H9 (cell line): ENCODE results near the gene CST5. TPM values are rescaled to one million over a fixed set of nuclear protein-coding genes. Genes with fewer than 3 reads are reported as not detected.

Experiments
- DNase-seq: peaks from one replicate; pipeline ENCODE4 v3.0.0-alpha.2; 2017
- H2AFZ ChIP-seq: one replicate; pipeline ENCODE4 v1.6.1; 2013; ENCODE audit warnings: mild to moderate bottlenecking, low read length, control low read depth, moderate library complexity
- H2AK5ac ChIP-seq: 2 replicates; pipeline ENCODE4 v1.6.1; 2013; ENCODE audit warnings: low read length, control low read depth, mixed read lengths; ENCODE audit not compliant: insufficient read length
- H2BK120ac ChIP-seq: one replicate; pipeline ENCODE4 v1.6.1; 2013; ENCODE audit warnings: low read depth, mild to moderate bottlenecking, low read length, control low read depth, inconsistent platforms; ENCODE audit not compliant: poor library complexity, severe bottlenecking
- H2BK12ac ChIP-seq: 2 replicates; pipeline ENCODE4 v1.6.1; 2013; ENCODE audit warnings: low read length, control low read depth, mixed read lengths, low read depth; ENCODE audit not compliant: insufficient read length
- H2BK15ac ChIP-seq: 2 replicates; pipeline ENCODE4 v1.6.1; 2013; ENCODE audit warnings: low read depth, low read length, control low read depth
- H2BK20ac ChIP-seq: one replicate; pipeline ENCODE4 v1.6.1; 2013; ENCODE audit warnings: low read depth, mild to moderate bottlenecking, low read length, control low read depth, inconsistent platforms; ENCODE audit not compliant: poor library complexity, severe bottlenecking
- H2BK5ac ChIP-seq: 2 replicates; pipeline ENCODE4 v1.6.1; 2013; ENCODE audit warnings: low read length, control low read depth, mixed read lengths; ENCODE audit not compliant: insufficient read length
- H3K14ac ChIP-seq: 2 replicates; pipeline ENCODE4 v1.6.1; 2013; ENCODE audit warnings: low read length, control low read depth; ENCODE audit not compliant: insufficient read depth
- H3K18ac ChIP-seq: 2 replicates; pipeline ENCODE4 v1.6.1; 2013; ENCODE audit warnings: low read depth, mild to moderate bottlenecking, mixed read lengths, low read length, control low read depth; ENCODE audit not compliant: insufficient read length
- H3K23ac ChIP-seq: 2 replicates; pipeline ENCODE4 v1.6.1; 2013; ENCODE audit warnings: low read length, control low read depth, mixed read lengths, low read depth; ENCODE audit not compliant: insufficient read length
- H3K23me2 ChIP-seq: 2 replicates; pipeline ENCODE4 v1.6.1; 2013; ENCODE audit warnings: low read depth, mild to moderate bottlenecking, mixed read lengths, low read length, control low read depth; ENCODE audit not compliant: insufficient read length, poor library complexity, severe bottlenecking
- H3K27ac ChIP-seq: 2 replicates; pipeline ENCODE4 v1.5.1; 2013; ENCODE audit warnings: low read length, control low read depth, mixed read lengths, low read depth; ENCODE audit not compliant: insufficient read length
- H3K27me3 ChIP-seq: 2 replicates; pipeline ENCODE4 v1.6.1; 2013; ENCODE audit warnings: low read length, control low read depth, inconsistent platforms; ENCODE audit not compliant: insufficient read depth
- H3K4ac ChIP-seq: 2 replicates; pipeline ENCODE4 v1.6.1; 2013; ENCODE audit warnings: low read depth, mild to moderate bottlenecking, control low read depth, inconsistent platforms, low read length, moderate library complexity
- H3K4me1 ChIP-seq: 2 replicates; pipeline ENCODE4 v1.6.1; 2013; ENCODE audit warnings: low read length, control low read depth, inconsistent platforms; ENCODE audit not compliant: insufficient read depth
- H3K4me2 ChIP-seq: 2 replicates; pipeline ENCODE4 v1.6.1; 2013; ENCODE audit warnings: low read length, control low read depth, mixed read lengths; ENCODE audit not compliant: insufficient read length, insufficient read depth
- H3K56ac ChIP-seq: 2 replicates; pipeline ENCODE4 v1.6.1; 2013; ENCODE audit warnings: low read depth, mild to moderate bottlenecking, mixed read lengths, low read length, control low read depth; ENCODE audit not compliant: insufficient read length
- H3K79me1 ChIP-seq: 2 replicates; pipeline ENCODE4 v1.6.1; 2013; ENCODE audit warnings: low read depth, mild to moderate bottlenecking, moderate library complexity, low read length, control low read depth, inconsistent platforms; ENCODE audit not compliant: insufficient read depth, poor library complexity, severe bottlenecking
- H3K79me2 ChIP-seq: 2 replicates; pipeline ENCODE4 v1.6.1; 2013; ENCODE audit warnings: low read length, control low read depth, inconsistent platforms; ENCODE audit not compliant: insufficient read depth
- H3K9ac ChIP-seq: 2 replicates; pipeline ENCODE4 v1.6.1; 2013; ENCODE audit warnings: low read length, control low read depth, mixed read lengths; ENCODE audit not compliant: insufficient read length; ENCODE audit errors: extremely low read depth
- H3K9me3 ChIP-seq: one replicate; pipeline ENCODE4 v1.6.1; 2013; ENCODE audit warnings: low read depth, low read length, inconsistent platforms; ENCODE audit not compliant: control insufficient read depth
- H3T11ph ChIP-seq: one replicate; pipeline ENCODE4 v1.6.1; 2013; ENCODE audit warnings: mild to moderate bottlenecking, low read length, control low read depth, inconsistent platforms
- H4K20me1 ChIP-seq: one replicate; pipeline ENCODE4 v1.6.1; 2013; ENCODE audit not compliant: control insufficient read depth, insufficient read length, insufficient read depth
- H4K5ac ChIP-seq: 2 replicates; pipeline ENCODE4 v1.6.1; 2013; ENCODE audit warnings: low read depth, mild to moderate bottlenecking, mixed read lengths, low read length, control low read depth; ENCODE audit not compliant: insufficient read length
- H4K8ac ChIP-seq: replicated peaks from 2 replicates; pipeline ENCODE4 v1.6.1; 2013; ENCODE audit warnings: low read length, control low read depth, mixed read lengths, low read depth; ENCODE audit not compliant: insufficient read length
- H4K91ac ChIP-seq: 2 replicates; pipeline ENCODE4 v1.6.1; 2013; ENCODE audit warnings: low read depth, mild to moderate bottlenecking, moderate library complexity, mixed read lengths, low read length, control low read depth; ENCODE audit not compliant: insufficient read length
- H3K27ac Mint-ChIP-seq, 3 experiments: 2 replicates in 2 of 3; 3 replicates in 1 of 3; pipeline ENCODE4 v1.8.0; 2020 to 2021; ENCODE audit warnings: mixed read lengths in 3 of 3, mild to moderate bottlenecking in 1 of 3, moderate library complexity in 1 of 3
- H3K27me3 Mint-ChIP-seq: 2 replicates; pipeline ENCODE4 v1.8.0; 2021; ENCODE audit warnings: low read depth, mild to moderate bottlenecking, moderate library complexity, mixed read lengths
- H3K36me3 Mint-ChIP-seq, 3 experiments: 2 replicates in 2 of 3; 3 replicates in 1 of 3; pipeline ENCODE4 v1.8.0; 2020 to 2021; ENCODE audit warnings: low read depth in 3 of 3, mixed read lengths in 3 of 3; ENCODE audit not compliant: insufficient read depth in 1 of 3
- H3K4me1 Mint-ChIP-seq, 2 experiments: 2 replicates each; pipeline ENCODE4 v1.8.0; 2020; ENCODE audit warnings: mixed read lengths in 2 of 2
- H3K4me3 Mint-ChIP-seq, 2 experiments: 2 replicates in 1 of 2; 3 replicates in 1 of 2; pipeline ENCODE4 v1.8.0; 2020 to 2021; ENCODE audit warnings: mild to moderate bottlenecking in 2 of 2, mixed read lengths in 2 of 2, moderate library complexity in 1 of 2
- H3K9me3 Mint-ChIP-seq, 2 experiments: 2 replicates in 1 of 2; 3 replicates in 1 of 2; pipeline ENCODE4 v1.8.0; 2020; ENCODE audit warnings: mild to moderate bottlenecking in 2 of 2, mixed read lengths in 2 of 2, moderate library complexity in 1 of 2
- WGBS: extraction: QIAGEN DNeasy Blood & Tissue Kit; methylation state at CpG from one replicate; pipeline ENCODE4 v1.1.7; 2013; ENCODE audit warnings: missing lambda C conversion rate, low lambda C conversion rate, mixed read lengths; ENCODE audit not compliant: insufficient read length; ENCODE audit errors: extremely low coverage; 5-methylcytosine and 5-hydroxymethylcytosine counted together
- total RNA-seq: library from RNA; stranded (reverse); gene quantifications from 2 replicates; pipeline ENCODE4 v1.2.1, GENCODE V29; 2021
- TF ChIP-seq, protein P1 (sequence below): fragments of 200-600 bp; sonication (generic); conservative IDR thresholded peaks from 3 replicates; pipeline ENCODE4 v1.8.0; 2021; ENCODE audit warnings: antibody characterized with exemption, mild to moderate bottlenecking

Gene CST5
- total RNA-seq, 1 experiment from 2014 or later: not detected

DNA sequence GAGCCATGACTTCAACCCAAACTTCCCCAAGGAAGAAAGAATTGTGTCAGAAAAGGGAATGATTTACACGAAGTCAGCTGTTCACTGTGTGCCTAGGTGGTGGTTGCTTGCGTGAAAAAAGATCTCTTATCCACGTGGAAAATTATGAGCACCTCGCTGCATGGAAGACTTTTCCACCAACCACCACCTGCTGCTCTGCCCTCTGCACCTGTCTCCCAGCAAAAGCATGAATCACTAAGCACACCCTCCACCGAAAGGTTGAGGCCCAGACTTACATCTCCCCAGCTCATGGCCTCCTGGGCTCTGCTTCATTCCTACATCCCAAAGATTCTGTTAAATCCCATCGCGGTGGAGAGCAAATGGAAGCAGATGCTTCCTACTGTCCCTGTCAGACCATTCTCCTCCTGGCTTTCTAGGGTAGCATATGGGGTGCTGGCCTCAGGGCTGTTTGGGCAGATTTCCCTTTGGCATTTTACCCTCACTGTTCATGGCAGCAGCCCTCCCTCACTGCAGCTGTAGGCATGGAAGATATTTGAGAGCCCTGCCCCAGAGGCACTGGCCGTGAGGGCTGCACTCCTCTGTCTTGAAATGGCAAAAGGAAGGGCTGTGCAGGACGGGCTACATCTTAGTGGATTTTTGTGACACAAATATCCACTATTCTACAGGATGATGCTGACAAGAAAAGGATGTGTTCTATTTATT lies 37.6 kb upstream of the CST5 start:
- H3K27ac ChIP-seq: no peak overlapping the region
- no peaks in the 10 kb centered on the region; a peak in 1 of 7 replicates for H3K36me3 Mint-ChIP-seq
- WGBS: no CpG with 5 or more reads among the region's 9 CpGs

More for the DNA sequence above, 37.6 kb upstream of the CST5 start:
- H4K8ac ChIP-seq: no peak overlapping the region
- H2BK5ac ChIP-seq: no peak overlapping the region
- no peak overlapping the region for H2AK5ac ChIP-seq
- Mint-ChIP-seq H3K27me3 (peaks cover 3% of the 10 kb centered on the region; the same call in 1 of the 2 replicates), H3K4me3 (no peak overlapping the region), H3K4me1 (peaks cover 6 to 9% of the 10 kb centered on the region in 2 experiments), H3K27ac (no peak overlapping the region), H3K9me3 (no peaks in the 10 kb centered on the region)
- H3K4me1 ChIP-seq: no peaks in the 10 kb centered on the region
- H4K91ac ChIP-seq: no peak overlapping the region
- no peak overlapping the region for H3K23ac ChIP-seq
- H2BK15ac ChIP-seq: no peak overlapping the region
- no peaks in the 10 kb centered on the region for H3K79me2 ChIP-seq
- H2AFZ ChIP-seq: no peak overlapping the region
- no peak overlapping the region for H2BK120ac ChIP-seq
- no peaks in the 10 kb centered on the region for H3K9me3 ChIP-seq
- no peaks in the 10 kb centered on the region for H3K23me2 ChIP-seq
- no peak overlapping the region for H3K18ac ChIP-seq
- no peak for DNase-seq
- no peak overlapping the region for H3K9ac ChIP-seq
- H3K27me3 ChIP-seq: no peaks in the 10 kb centered on the region
- H4K20me1 ChIP-seq: no peaks in the 10 kb centered on the region
- H3T11ph ChIP-seq: no peak overlapping the region
- no peak overlapping the region for H2BK20ac ChIP-seq
- no peak overlapping the region for H3K4ac ChIP-seq
- H3K14ac ChIP-seq: no peak overlapping the region
- no peak overlapping the region for H4K5ac ChIP-seq
- H3K79me1 ChIP-seq: no peaks in the 10 kb centered on the region
- TF ChIP-seq, protein P1, sequence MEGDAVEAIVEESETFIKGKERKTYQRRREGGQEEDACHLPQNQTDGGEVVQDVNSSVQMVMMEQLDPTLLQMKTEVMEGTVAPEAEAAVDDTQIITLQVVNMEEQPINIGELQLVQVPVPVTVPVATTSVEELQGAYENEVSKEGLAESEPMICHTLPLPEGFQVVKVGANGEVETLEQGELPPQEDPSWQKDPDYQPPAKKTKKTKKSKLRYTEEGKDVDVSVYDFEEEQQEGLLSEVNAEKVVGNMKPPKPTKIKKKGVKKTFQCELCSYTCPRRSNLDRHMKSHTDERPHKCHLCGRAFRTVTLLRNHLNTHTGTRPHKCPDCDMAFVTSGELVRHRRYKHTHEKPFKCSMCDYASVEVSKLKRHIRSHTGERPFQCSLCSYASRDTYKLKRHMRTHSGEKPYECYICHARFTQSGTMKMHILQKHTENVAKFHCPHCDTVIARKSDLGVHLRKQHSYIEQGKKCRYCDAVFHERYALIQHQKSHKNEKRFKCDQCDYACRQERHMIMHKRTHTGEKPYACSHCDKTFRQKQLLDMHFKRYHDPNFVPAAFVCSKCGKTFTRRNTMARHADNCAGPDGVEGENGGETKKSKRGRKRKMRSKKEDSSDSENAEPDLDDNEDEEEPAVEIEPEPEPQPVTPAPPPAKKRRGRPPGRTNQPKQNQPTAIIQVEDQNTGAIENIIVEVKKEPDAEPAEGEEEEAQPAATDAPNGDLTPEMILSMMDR: no peak
- no peak overlapping the region for H3K56ac ChIP-seq
- no peak overlapping the region for H3K4me2 ChIP-seq
- no peak overlapping the region for H2BK12ac ChIP-seq
